Kidney tubule cell (primary cell): ENCODE data around the gene TMTC1.

Experiments used
- DNase-seq: peaks from one replicate; pipeline ENCODE4 v3.0.0-alpha.2; 2018; ENCODE audit warnings: low spot score

The TMTC1 gene

DNA sequence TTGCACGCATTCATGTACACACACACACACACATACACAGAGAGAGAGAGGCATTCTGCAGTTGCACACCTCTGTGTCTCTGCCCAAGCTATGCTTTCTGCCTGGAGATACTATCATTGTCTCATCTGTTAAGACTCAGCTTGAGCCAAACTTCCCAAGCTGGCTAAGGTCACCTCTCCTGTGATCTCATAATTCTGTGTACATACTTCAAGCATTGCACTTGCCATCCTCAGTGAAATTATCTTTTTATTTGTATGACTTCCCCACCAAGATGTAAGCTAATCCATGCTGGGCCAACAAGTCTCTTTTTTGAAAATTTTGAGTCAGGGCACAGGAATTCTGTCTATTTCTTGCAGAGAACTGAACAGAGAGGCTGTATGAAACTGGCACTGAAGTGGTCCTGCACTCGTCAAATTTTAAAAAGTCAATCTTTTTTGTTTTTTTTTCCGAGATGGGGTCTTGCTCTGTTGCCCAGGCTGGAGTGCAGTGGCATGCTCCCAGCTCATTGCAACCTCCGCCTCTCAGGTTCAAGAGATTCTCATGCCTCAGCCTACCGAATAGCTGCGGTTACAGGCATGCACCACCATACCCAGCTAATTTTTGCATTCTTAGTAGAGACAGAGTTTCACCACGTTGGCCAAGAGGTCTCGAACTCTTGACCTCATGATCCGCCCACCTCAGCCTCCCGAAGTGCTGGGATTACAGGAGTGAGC lies 44.3 kb downstream of the TMTC1 start:
- no peak for DNase-seq

DNA sequence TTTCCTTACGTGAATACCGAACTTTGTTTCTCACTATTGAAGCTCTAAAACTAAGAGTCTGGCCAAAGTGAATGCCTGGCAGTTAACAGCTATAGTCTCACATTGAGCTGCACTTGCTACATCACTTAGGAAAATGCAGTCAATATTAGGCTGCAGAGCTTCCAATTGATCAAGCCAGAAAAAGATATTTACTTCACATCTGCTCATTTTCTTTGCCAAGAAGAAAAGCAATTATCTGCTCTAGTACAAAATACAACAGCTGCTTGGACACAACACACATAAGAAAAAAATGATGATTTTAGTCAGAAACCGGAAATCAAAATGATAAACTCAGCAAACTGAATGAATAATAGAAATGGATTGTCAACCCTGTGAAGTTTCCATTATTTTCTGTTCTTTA lies 45.4 kb downstream of the TMTC1 start:
- DNase-seq: no peak

DNA sequence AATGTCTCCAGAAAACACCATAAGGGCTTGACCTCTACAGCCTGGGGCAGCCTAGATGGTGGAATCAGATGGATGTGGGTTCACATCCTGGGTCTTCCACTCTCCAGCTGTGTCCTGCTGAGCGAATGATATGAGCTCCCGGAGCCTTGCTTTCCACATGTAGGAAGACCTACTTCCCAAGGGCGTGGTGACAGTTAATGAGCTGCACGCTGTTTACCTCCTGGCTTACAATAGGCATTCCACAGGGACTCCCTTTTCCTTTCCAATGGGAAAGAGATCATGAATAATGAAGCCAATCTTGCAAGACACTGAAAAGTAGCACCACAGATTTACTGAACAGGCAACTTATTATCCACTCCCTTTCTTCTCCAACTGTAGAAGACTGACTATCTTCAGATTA lies 46.1 kb downstream of the TMTC1 start:
- no peak for DNase-seq

DNA sequence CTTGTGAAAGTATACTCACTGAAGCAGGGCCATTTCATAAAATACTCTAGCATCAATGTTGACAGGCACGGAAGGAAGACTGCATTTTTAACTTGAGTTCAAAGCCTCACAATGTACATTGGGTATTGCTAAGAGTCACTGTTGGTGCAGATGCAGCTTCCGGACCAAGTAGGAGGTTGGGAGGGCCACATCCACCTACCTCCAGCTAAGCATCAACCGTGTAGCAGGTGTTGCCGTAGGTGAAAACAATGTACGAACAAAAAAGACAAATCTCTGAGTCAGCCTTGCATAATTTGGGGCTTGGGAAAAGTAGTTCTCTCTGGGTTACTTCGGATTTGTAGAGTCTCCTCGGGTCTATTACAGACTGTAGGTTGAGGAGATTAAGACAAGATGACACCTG lies 48.1 kb downstream of the TMTC1 start:
- DNase-seq: no peak

DNA sequence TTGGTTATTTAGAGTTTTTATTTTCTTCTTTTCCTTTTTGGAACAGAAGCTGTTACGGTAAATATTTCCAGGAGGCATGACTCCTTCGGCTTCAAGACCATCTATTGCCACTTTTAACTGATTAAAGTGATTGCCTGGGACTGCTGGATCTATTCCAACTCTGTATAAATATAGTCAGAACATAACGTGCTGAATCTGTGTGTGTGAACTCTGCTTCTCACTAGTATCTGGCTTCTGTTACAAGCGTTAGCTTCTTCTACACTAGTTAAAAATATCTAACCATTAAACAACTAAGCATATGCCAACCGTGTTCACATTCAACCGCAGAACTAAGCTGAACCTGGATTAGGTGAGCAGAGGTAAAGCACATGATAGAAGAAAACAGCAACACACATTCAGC lies 49.0 kb downstream of the TMTC1 start:
- no peak for DNase-seq

DNA sequence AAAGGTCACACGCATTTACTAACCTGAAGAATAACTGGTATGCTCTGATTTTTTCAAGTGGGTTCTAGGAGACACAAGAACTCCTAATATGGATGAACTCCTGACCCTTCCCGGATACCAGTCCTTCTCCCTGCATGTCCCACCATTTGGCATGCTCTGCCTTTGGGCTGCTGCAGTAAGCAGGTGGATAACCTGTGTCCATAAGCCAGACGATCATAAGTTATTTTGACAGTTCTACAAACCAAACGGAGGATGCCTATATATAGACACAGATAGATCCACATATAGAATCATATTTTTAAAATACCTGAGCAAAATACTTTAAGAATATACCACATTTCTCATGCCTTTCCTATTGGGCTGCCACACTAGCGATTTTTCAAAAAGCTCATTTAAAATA lies 49.4 kb downstream of the TMTC1 start:
- no peak for DNase-seq

DNA sequence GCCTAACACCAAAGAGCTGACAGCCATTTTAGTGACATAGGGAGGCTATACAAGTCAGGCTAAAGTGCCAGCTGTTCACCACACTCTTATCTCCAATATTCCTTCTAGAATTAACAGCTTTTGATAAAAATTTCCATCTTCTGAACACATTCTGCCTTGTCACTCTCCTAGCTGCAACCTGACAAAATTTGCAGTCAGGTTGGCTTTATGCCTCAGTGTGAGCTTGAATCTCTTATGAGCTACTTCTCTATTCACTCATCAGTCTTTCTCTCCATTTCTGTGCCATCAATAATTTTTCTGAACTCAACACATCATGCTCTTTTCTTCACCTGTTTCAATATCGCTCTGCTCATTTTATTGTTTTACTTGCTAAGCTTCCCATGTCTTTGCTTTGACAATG lies 50.2 kb downstream of the TMTC1 start:
- DNase-seq: no peak

DNA sequence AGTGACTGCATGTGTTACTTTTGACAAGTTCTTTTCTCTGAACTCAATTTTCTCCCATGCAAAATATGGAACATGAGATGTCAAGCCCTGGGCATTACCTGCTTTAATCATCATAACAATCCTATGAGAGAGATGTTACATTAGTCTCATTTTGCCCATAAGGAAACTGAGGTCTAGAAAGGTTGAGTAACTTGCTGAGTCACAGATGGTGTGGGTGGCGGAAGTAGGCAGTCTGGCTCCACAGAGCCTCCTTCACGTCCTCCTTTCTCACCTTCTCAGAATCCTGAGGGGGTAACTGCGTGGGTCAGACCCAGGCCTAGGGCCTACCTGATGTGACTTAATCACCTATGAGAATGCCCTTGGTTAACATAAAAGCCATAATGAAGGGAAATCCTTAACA lies 50.7 kb downstream of the TMTC1 start:
- DNase-seq: peak; percentile 27

DNA sequence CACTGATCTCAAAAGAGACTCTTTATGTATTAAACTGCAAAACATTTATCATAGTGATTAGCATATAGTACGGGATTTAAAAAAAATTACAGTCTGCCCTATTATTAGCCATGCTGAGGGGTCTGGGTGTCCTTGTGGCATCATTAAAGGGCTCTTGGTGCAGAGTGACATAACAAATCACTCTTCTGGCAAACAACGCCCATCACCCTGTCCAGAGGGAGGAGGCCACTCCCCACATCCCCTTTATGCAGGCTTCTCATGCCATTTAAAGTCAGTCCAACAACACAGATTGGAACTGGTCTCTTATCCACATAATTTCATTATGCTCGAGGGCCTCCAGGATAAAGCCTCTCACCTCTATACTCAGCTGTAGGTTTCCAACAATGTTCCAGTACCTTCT lies 51.1 kb downstream of the TMTC1 start:
- no peak for DNase-seq

DNA sequence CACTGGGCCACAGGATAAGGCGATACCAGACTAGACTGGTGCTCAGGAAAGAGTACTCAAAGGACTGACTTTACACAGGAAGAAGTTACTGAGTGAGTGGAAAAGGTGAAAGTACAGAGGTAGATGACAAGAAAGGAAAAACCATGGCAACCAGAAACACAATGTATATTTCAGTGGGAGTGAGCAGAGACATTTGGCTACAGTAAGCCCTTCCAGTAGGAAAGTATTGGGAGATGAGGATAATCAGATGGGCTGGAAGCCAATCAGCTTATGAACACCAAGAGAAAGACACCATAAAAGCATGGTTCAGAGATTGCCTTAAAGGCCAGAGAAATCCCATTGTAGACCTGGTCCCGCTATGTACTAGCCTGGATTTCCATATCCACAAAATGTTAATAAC lies 51.6 kb downstream of the TMTC1 start:
- no peak for DNase-seq

DNA sequence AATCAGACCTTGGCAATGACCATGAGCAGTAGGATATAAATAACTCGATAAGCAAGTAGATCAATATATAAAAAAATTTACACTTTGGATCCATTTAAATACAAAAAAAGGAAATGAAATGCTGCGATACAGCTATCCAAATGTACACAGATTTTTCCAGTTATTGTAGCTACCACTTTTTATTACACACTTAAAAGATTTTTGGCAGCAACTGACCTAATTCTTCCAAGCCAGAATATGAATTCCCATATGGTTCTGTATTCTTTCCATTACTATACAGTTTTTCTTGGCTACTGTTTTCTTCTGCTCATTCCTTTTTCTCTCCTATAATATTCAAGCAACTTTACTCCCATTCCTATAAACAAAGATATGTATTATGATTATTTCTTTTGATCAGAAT lies 52.2 kb downstream of the TMTC1 start:
- DNase-seq: no peak

DNA sequence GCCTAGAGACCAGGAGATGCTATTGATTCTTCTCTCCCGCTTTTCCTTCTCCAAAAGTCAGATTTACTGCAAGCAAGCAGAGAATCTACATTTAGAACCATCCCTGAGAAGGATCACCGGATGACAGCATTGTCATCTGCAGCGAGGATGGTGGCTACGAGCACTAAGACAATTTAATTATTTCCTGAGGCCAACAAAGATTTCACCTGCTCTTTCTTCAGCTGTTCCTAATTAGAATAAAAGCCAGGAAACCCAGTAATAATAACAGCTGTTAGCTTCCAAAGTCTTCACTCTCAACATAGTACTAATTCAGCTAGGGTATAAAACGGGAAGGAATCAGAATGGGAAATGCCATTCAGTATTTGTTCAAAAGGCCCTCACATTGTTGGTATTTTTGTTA lies 53.3 kb downstream of the TMTC1 start:
- DNase-seq: no peak

DNA sequence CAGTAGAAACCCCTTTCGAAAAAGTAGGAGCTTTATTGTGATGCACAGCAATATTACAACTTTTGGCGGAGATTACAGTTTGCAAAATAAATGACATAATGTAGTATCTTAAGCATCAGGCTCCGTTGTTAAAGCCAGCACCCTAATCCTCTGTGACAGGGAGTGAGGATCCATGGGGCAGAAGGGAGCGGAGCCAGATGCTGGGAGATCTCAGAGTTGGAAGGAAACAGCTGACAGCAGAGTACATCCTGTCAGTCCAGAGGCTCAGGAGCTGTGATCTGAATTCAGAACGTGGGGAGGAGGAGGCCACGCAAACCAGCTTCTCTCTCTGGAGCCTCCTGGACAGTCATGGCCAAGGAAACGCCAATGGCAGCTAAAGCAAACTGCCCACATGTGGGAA lies 55.7 kb downstream of the TMTC1 start:
- DNase-seq: no peak

DNA sequence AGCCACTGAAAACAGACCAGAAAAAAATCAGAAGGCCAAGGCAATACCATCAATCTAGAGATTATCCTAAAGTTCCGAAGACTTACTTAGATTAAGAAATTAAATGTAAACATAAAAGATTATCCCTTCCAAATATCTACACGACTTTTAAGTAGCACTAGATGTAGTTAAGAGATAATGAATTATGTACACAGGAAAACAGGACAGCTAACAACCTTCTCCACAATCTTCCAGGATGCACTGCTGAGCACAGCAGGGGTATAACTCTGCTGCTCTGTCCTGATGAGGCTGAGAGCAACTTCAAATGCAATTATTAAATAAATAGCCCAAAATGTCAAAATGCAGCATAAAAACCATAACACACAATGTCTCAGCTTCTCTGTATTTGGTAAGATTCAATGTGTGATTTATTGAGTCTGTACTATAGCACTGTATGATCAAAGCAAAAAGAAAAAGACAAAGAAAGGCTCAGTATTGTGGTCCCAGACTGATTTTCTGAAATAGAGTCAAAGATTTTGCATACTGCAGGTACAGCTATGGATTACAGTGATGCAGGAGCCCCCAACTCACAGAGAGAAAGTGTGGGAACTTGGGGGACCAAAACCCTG lies 56.9 kb downstream of the TMTC1 start:
- no peak for DNase-seq

DNA sequence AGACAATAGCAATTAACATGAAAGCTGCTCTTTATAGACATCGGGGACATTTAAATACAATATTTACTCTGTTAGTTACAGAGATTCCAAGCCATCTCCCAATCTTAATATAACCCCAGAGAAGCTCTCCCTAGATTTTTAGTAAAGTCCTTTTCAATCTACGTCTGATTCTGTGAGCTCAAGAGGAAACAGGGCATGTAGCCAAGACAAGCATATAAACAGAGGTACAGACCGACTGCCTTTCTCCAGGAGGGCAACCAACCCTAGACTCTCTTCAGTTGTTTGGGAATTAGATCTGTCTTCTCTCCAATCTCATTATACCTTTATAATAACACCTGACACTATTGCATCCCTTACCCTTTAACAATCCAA lies 57.4 kb downstream of the TMTC1 start:
- no peak for DNase-seq

DNA sequence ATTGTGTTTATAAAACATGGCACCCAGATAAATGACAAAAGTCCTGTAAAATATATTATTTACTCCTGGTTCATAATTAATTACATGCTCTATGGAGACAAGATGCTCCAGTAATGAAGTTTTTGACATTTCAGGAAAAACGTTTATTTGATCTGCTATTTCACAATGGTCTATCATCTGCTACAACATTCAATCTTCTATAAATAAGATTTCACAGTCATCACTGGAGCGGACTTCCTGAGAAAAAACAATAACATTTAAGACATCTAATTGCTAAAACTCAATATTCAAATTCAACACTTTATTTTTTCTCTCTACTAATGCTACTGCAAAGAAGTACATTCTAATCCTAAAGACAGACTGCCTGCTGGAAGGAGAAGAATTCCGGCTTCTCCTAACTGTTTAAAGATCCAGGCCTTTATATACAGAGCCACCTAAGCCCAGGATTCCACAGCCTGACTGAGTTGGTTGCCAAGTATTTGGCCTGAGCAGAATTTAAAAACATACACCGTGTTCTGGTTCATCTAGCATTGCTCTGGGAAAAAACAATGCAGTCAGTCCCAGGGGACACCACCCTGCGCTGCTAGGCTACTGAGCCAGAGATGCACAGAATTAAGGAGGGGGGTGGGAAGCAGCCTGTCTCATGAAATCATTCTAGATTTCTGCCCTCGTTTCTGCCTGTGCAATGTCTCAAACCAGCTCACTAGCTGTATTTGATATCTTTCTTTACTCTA lies 58.0 kb downstream of the TMTC1 start:
- DNase-seq: no peak

DNA sequence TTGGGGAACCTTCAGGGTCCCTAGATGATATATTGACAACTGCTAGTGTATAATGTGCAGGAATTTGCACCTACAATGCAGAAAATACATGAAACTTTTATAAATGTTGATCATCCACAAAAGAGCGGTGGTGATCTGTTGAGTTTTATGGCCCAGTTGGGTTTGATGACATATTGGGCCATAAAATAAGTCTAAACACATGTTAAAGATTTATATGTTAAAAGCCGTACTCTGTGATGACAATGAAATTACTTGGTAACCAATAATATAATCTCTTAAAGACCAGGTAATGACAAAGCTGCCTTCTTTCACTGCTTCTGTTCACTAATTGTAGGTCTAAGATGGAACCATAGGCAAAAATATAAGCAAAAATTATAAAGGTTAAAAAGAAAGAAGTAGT lies 61.6 kb downstream of the TMTC1 start:
- no peak for DNase-seq

DNA sequence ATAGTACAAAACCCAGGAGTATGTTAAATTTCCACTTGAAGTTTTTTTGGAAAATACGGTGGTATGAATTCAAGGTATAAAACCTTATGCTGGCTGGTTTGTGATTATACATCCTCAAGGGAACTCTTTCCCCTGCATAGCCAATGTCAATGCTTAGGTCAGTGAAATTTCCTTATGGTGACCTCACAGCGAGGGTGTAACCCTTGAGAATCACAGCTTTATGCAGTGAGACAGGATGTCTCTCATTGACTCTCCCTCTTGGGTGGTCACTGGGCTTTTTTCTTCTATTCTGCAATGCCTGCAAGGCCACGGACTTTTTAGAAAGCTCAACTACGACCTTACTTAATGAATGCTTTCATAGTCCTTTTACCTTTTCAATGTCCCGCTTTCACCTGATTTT lies 64.4 kb downstream of the TMTC1 start:
- no peak for DNase-seq

DNA sequence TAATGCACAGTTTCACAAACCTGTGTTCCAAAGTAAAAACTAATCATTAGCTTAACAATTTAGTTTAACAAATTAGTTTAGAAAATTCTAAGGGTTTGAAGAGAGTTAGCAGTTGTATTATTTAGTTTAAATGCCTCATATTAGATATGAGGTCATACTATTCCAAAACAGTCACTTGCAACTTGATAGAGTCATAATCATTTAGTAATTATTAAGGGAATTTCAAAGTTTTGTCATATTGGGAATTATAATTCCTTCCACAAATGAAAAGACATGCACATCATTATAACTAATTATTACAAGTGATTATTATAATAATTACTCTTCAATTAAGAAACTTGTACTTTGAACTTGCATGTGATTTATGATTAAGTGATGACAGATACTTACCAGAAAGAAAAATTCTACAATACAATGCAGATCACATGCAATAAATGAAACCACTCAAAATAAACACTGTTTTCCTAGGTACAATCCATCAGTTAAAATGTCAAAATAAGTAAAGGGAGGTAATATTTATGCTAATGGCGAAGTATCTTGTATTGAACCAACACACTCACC lies 66.1 kb downstream of the TMTC1 start:
- DNase-seq: no peak

DNA sequence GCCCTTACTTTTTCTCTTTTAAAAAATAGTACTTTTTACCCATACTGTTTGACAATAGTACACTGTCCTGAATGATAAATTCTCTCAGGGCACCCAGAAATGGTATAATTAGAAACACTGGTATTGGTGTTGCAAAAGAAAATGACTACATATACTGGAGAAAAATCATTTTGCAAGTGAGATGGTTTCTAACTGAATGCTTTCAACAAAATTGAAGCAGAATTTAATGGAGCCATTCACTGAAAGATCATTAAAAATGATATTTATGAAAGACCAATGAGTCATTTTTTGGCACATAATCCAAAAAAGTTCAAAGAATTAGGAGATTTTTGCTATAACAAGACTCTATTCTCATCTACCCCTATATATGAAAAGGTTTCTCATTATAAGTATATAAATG lies 68.8 kb downstream of the TMTC1 start:
- no peak for DNase-seq

DNA sequence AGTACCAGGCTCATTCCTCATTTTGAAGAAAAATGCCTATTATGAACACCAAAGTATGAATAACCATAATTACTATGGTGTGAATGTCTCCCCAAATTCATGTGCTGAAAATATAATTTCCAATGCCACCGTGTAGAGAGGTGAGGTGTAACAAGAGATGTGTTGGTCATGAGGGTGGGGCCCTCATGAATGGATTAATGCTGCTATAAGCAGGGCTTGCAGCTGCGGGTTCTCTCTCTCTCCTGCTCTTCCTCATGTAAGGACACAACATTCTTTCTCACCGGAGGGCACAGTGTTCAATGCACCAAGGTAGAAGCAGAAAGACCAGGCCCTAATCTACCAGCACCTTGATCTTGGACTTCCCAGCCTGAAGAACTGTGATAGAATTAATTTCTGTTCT lies 70.0 kb downstream of the TMTC1 start:
- DNase-seq: no peak

DNA sequence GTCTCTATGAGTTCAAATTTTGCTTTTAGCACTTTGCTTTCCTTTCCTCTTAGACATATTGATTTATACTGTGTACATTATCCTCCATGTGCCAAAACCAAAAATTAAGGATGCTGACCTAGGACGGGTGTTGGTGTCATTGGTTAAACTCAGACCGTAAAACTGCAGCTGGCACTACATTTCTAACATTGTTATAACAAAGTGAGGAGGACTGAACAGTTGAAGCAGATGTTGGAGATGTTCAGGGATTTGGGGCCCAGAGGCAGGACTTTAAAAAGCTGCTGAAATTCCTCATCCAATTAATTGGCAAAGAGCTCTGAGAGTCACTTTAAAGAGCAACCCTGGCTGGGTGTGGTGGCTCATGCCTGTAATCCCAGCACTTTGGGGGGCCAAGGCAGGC lies 72.4 kb downstream of the TMTC1 start:
- DNase-seq: no peak

DNA sequence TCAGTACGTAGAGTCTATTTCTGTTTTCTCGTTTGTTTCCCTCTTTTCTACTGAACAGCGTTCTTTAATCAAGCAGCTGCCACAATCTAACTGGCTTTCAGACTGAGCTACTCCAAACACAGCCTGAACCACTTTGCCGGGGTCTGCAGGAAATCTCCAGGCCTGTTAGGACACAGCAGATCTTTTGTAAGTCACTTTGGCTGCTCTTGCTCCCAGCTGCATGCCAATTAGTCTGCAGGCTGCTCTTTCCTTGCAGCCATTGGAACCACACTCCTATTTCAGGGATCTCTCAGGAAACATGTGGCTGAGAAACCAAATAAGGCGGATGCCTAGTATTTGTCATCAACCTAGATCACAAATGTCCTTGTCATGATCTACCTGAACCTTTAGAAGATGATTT lies 73.6 kb downstream of the TMTC1 start:
- no peak for DNase-seq
